HEK293 (cell line): ENCODE data around the gene TDRD1.

ENCODE experiments used
- REST ChIP-seq: fragments of 450-650 bp; formaldehyde crosslinking; IDR thresholded peaks from 2 replicates; pipeline ENCODE4 v1.5.1; 2016; ENCODE audit warnings: missing biosample characterization, missing genetic modification characterization
- ZNF48 ChIP-seq: fragments of 450-650 bp; formaldehyde crosslinking; IDR thresholded peaks from 2 replicates; pipeline ENCODE4 v1.5.1; 2016; ENCODE audit warnings: missing biosample characterization, missing genetic modification characterization
- TF ChIP-seq, protein P1 (sequence below): fragments of 450-650 bp; formaldehyde crosslinking; IDR thresholded peaks from 2 replicates; pipeline ENCODE4 v1.5.1; 2016; ENCODE audit warnings: missing biosample characterization, missing genetic modification characterization
- TF ChIP-seq, protein P2 (sequence below): fragments of 450-650 bp; formaldehyde crosslinking; IDR thresholded peaks from 2 replicates; pipeline ENCODE4 v1.5.1; 2016; ENCODE audit warnings: missing biosample characterization, missing genetic modification characterization

- TF ChIP-seq, protein P1, sequence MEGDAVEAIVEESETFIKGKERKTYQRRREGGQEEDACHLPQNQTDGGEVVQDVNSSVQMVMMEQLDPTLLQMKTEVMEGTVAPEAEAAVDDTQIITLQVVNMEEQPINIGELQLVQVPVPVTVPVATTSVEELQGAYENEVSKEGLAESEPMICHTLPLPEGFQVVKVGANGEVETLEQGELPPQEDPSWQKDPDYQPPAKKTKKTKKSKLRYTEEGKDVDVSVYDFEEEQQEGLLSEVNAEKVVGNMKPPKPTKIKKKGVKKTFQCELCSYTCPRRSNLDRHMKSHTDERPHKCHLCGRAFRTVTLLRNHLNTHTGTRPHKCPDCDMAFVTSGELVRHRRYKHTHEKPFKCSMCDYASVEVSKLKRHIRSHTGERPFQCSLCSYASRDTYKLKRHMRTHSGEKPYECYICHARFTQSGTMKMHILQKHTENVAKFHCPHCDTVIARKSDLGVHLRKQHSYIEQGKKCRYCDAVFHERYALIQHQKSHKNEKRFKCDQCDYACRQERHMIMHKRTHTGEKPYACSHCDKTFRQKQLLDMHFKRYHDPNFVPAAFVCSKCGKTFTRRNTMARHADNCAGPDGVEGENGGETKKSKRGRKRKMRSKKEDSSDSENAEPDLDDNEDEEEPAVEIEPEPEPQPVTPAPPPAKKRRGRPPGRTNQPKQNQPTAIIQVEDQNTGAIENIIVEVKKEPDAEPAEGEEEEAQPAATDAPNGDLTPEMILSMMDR (tag by site-specific recombination): no peak
- no peak for TF ChIP-seq REST (tag by site-specific recombination)
- TF ChIP-seq, protein P2, sequence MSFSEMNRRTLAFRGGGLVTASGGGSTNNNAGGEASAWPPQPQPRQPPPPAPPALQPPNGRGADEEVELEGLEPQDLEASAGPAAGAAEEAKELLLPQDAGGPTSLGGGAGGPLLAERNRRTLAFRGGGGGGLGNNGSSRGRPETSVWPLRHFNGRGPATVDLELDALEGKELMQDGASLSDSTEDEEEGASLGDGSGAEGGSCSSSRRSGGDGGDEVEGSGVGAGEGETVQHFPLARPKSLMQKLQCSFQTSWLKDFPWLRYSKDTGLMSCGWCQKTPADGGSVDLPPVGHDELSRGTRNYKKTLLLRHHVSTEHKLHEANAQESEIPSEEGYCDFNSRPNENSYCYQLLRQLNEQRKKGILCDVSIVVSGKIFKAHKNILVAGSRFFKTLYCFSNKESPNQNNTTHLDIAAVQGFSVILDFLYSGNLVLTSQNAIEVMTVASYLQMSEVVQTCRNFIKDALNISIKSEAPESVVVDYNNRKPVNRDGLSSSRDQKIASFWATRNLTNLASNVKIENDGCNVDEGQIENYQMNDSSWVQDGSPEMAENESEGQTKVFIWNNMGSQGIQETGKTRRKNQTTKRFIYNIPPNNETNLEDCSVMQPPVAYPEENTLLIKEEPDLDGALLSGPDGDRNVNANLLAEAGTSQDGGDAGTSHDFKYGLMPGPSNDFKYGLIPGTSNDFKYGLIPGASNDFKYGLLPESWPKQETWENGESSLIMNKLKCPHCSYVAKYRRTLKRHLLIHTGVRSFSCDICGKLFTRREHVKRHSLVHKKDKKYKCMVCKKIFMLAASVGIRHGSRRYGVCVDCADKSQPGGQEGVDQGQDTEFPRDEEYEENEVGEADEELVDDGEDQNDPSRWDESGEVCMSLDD (tag by site-specific recombination): no peak
- TF ChIP-seq ZNF48 (tag by site-specific recombination): no peak
Observed at GRCh38 chr10:114189700-114190099, 10.5 kb downstream of the TDRD1 start.
